Measurements from ENCODE around the gene MTG2.
A peak's percentile ranks its signal among the peaks of the same experiment; 100 is the strongest.

Gene MTG2

GRCh38 chr20:62182469-62183425 lies at the start of gene MTG2:
Gene MTG2 (plus strand): TSS chr20:62183028. CDS start chr20:62193421, 10,393 bp downstream.
- DNase-seq (ENCODE audit: insufficient read length, low spot score) (peak; percentile 100), FAIRE-seq (peak; percentile 83)

- DNase-seq (ENCODE audit: insufficient read length, low spot score) (no peak), FAIRE-seq (no peak)
These were observed 49.6 kb upstream of the MTG2 start for GRCh38 chr20:62133051-62133845.

GRCh38 chr20:62133864-62134263 lies 49.0 kb upstream of the MTG2 start:
- FAIRE-seq (no peak), DNase-seq (ENCODE audit: insufficient read length, low spot score) (no peak)

- no peak for FAIRE-seq
- DNase-seq (ENCODE audit: insufficient read length, low spot score), result no peak
These were observed 48.0 kb upstream of the MTG2 start for GRCh38 chr20:62134735-62135231.

GRCh38 chr20:62135573-62136266 lies 47.1 kb upstream of the MTG2 start:
- no peak for FAIRE-seq
- DNase-seq (ENCODE audit: insufficient read length, low spot score), result no peak

- DNase-seq (ENCODE audit: insufficient read length, low spot score) (peak; percentile 44), FAIRE-seq (no peak)
These were observed 46.3 kb upstream of the MTG2 start for GRCh38 chr20:62136283-62137091.

GRCh38 chr20:62137092-62137384 lies 45.8 kb upstream of the MTG2 start:
- FAIRE-seq, result no peak

GRCh38 chr20:62137478-62138203 lies 45.2 kb upstream of the MTG2 start:
- no peak for DNase-seq (ENCODE audit: insufficient read length, low spot score)
- FAIRE-seq, result no peak

More at GRCh38 chr20:62137092-62137384, 45.8 kb upstream of the MTG2 start:
- DNase-seq (ENCODE audit: insufficient read length, low spot score), result no peak

- no peak for FAIRE-seq
These were observed 44.7 kb upstream of the MTG2 start for GRCh38 chr20:62138204-62138543.

GRCh38 chr20:62138912-62139311 lies 43.9 kb upstream of the MTG2 start:
- DNase-seq (ENCODE audit: insufficient read length, low spot score) (no peak), FAIRE-seq (no peak)

More at GRCh38 chr20:62138204-62138543, 44.7 kb upstream of the MTG2 start:
- DNase-seq (ENCODE audit: insufficient read length, low spot score), result no peak

- no peak for DNase-seq (ENCODE audit: insufficient read length, low spot score)
- FAIRE-seq, result no peak
These were observed 43.2 kb upstream of the MTG2 start for GRCh38 chr20:62139636-62140035.

GRCh38 chr20:62141043-62141396 lies 41.8 kb upstream of the MTG2 start:
- FAIRE-seq (no peak), DNase-seq (ENCODE audit: insufficient read length, low spot score) (no peak)

GRCh38 chr20:62141397-62142251 lies 41.2 kb upstream of the MTG2 start:
- DNase-seq (ENCODE audit: insufficient read length, low spot score) (no peak), FAIRE-seq (no peak)

GRCh38 chr20:62142252-62143080 lies 40.4 kb upstream of the MTG2 start:
- no peak for DNase-seq (ENCODE audit: insufficient read length, low spot score)
- FAIRE-seq, result no peak

GRCh38 chr20:62143081-62143956 lies 39.5 kb upstream of the MTG2 start, which contains the start of the genes PSMA7 and SS18L1:
Gene PSMA7 (minus strand): TSS chr20:62143394. CDS start chr20:62143303, 91 bp downstream.
Gene SS18L1 (plus strand): TSS chr20:62143769. CDS start chr20:62143821, 52 bp downstream.
- peak; percentile 98 for DNase-seq (ENCODE audit: insufficient read length, low spot score)
- FAIRE-seq, result no peak

- peak; percentile 72 for DNase-seq (ENCODE audit: insufficient read length, low spot score)
These were observed 38.6 kb upstream of the MTG2 start for GRCh38 chr20:62143957-62144825.

More at GRCh38 chr20:62143957-62144825, 38.6 kb upstream of the MTG2 start:
- FAIRE-seq, result peak; percentile 72

All from GM19239 (cell line).